ENCODE results near the gene CLEC4M.
"Not testable (repeated sequence)": the region's sequence is repeated elsewhere in the genome, so short reads cannot be mapped to it uniquely, and the experiment has no call there.

The CLEC4M gene

GRCh38 chr19:7787141-7787540 is 24.1 kb downstream of the CLEC4M start:
- H3K4me3 ChIP-seq (ENCODE audit: low read depth, low read length) = no peak overlapping the region
- TF ChIP-seq CTCF (IDR thresholded peaks at IDR 0.05; ENCODE audit: low read depth, low read length) = no peak

- no peak for TF ChIP-seq CTCF (IDR thresholded peaks at IDR 0.05; ENCODE audit: low read depth, low read length)
- H3K4me3 ChIP-seq (ENCODE audit: low read depth, low read length) = 0 out of 2 replicates have a peak overlapping the region, but pooled peaks have one; percentile 4
These were observed 24.6 kb downstream of the CLEC4M start for GRCh38 chr19:7787602-7788177.

GRCh38 chr19:7788178-7788932 is 25.3 kb downstream of the CLEC4M start:
- no peak for TF ChIP-seq CTCF (IDR thresholded peaks at IDR 0.05; ENCODE audit: low read depth, low read length)
- peak overlapping the region; percentile 4; the same call in 1 of the 2 replicates for H3K4me3 ChIP-seq (ENCODE audit: low read depth, low read length)

- no peak for TF ChIP-seq CTCF (IDR thresholded peaks at IDR 0.05; ENCODE audit: low read depth, low read length)
- H3K4me3 ChIP-seq (ENCODE audit: low read depth, low read length) = no peak overlapping the region
These were observed 25.9 kb downstream of the CLEC4M start for GRCh38 chr19:7788933-7789323.

GRCh38 chr19:7789447-7789846 is 26.4 kb downstream of the CLEC4M start:
- no peak overlapping the region for H3K4me3 ChIP-seq (ENCODE audit: low read depth, low read length)
- no peak for TF ChIP-seq CTCF (IDR thresholded peaks at IDR 0.05; ENCODE audit: low read depth, low read length)

- no peak overlapping the region for H3K4me3 ChIP-seq (ENCODE audit: low read depth, low read length)
- TF ChIP-seq CTCF (IDR thresholded peaks at IDR 0.05; ENCODE audit: low read depth, low read length) = no peak
These were observed 27.4 kb downstream of the CLEC4M start for GRCh38 chr19:7790416-7790815.

GRCh38 chr19:7792281-7792680 is 29.2 kb downstream of the CLEC4M start:
- no peak overlapping the region for H3K4me3 ChIP-seq (ENCODE audit: low read depth, low read length)
- no peak for TF ChIP-seq CTCF (IDR thresholded peaks at IDR 0.05; ENCODE audit: low read depth, low read length)

GRCh38 chr19:7792701-7793100 is 29.7 kb downstream of the CLEC4M start:
- not testable (repeated sequence) for H3K4me3 ChIP-seq (ENCODE audit: low read depth, low read length)

All from WI38 (cell line).